Middle frontal gyrus (tissue), 1 donor: Measurements from ENCODE around the gene ITPKB.

ENCODE experiments used
- DNase-seq: peaks from one replicate; pipeline ENCODE4 v3.0.0-alpha.2; 2015; ENCODE audit warnings: low spot score; ENCODE audit errors: extremely low spot score

Gene ITPKB

GRCh38 chr1:226686440-226687425 is 52.3 kb downstream of the ITPKB start:
- no peak for DNase-seq

GRCh38 chr1:226685196-226685820 is 53.8 kb downstream of the ITPKB start:
- no peak for DNase-seq

GRCh38 chr1:226684026-226684425 is 55.1 kb downstream of the ITPKB start:
- no peak for DNase-seq

- DNase-seq, result no peak
Observed at GRCh38 chr1:226682871-226683814, 55.9 kb downstream of the ITPKB start.

GRCh38 chr1:226681652-226682493 is 57.2 kb downstream of the ITPKB start:
- no peak for DNase-seq

- no peak for DNase-seq
Observed at GRCh38 chr1:226680653-226681052, 58.4 kb downstream of the ITPKB start.

GRCh38 chr1:226679853-226680516 is 59.1 kb downstream of the ITPKB start:
- DNase-seq, result no peak

GRCh38 chr1:226679262-226679661 is 59.8 kb downstream of the ITPKB start:
- DNase-seq, result no peak

GRCh38 chr1:226678701-226679100 is 60.4 kb downstream of the ITPKB start:
- DNase-seq, result no peak

- DNase-seq, result no peak
Observed at GRCh38 chr1:226678251-226678650, 60.8 kb downstream of the ITPKB start.

GRCh38 chr1:226677027-226678020 is 61.8 kb downstream of the ITPKB start:
- DNase-seq, result no peak

GRCh38 chr1:226676381-226676780 is 62.7 kb downstream of the ITPKB start:
- no peak for DNase-seq

GRCh38 chr1:226675715-226676357 is 63.2 kb downstream of the ITPKB start:
- DNase-seq, result no peak

- DNase-seq, result no peak
Observed at GRCh38 chr1:226674892-226675714, 64.0 kb downstream of the ITPKB start.

- no peak for DNase-seq
Observed at GRCh38 chr1:226672339-226672762, 66.7 kb downstream of the ITPKB start.

- no peak for DNase-seq
Observed at GRCh38 chr1:226671277-226671676, 67.8 kb downstream of the ITPKB start.

GRCh38 chr1:226670073-226670472 is 69.0 kb downstream of the ITPKB start:
- DNase-seq, result no peak
